ENCODE measurements around the gene AAK1.
"Not testable (repeated sequence)": the region's sequence is repeated elsewhere in the genome, so short reads cannot be mapped to it uniquely, and the experiment has no call there.

AAK1 gene

GRCh38 chr2:69625078-69625795, 18.3 kb downstream of the AAK1 start:
- DNase-seq = no peak

- DNase-seq = no peak
Observed at GRCh38 chr2:69624611-69625010, 18.9 kb downstream of the AAK1 start.

- no peak for DNase-seq
Observed at GRCh38 chr2:69624131-69624530, 19.4 kb downstream of the AAK1 start.

DNA sequence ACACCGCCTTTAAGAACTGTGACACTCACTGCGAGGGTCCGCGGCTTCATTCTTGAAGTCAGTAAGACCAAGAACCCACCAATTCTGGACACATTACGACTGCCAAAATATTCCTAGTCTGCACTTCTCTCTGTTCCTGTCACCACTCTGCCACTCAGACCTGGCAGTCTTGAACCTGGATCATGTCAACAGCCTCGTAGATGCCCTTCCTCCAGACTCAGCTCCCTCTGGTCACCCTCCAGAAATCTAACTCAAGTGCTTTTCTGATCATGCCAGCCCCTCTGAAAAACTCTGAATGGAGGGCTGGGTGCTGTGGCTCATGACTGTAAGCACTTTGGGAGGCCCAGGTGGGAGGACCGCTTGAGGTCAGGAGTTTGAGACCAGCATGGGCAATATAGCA, 20.3 kb downstream of the AAK1 start:
- DNase-seq = no peak

GRCh38 chr2:69622805-69623204, 20.7 kb downstream of the AAK1 start:
- DNase-seq = not testable (repeated sequence)

GRCh38 chr2:69622017-69622540, 21.5 kb downstream of the AAK1 start:
- not testable (repeated sequence) for DNase-seq

GRCh38 chr2:69621440-69621839, 22.1 kb downstream of the AAK1 start:
- DNase-seq = no peak

DNA sequence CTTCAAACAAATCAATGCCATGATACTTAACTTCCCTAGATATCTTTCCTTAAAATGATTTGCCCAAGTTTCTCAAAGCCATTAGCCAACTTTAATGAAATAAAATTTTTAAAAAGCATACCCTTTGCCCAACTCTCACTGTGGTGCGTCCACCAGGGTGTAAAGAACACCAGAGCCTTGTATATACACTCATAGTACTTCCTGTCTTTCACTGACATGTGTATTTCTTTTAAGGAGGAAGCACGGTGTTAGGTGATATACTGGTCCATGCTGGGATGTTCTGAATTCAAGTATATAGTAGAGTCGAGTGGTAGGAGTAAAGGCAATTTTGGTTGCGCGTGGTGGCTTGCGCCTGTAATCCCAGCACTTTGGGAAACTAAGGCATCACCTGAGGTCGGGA, 22.7 kb downstream of the AAK1 start:
- no peak for DNase-seq

DNA sequence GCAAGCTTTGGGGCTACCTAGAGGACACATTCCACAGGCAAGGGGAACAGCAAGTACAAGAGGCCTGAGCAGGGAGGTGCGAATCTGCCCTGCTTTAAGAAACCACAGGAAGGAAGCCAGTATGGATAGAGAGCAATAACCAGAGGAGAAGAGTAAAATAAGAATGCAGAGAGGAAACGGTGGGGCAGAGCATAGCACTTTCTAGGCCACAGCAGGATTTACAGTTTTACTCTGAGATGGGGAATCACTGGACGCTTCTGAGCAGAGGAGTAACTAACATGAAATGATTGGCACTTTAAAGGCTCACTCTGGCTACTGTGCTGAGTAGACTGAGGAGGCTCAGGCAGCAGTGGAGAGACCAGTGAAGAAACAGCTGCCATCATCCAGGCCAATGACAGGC, 23.8 kb downstream of the AAK1 start:
- DNase-seq = peak; percentile 31

- no peak for DNase-seq
Observed at GRCh38 chr2:69618362-69618761, 25.2 kb downstream of the AAK1 start.

- no peak for DNase-seq
Observed at GRCh38 chr2:69617744-69618143, 25.8 kb downstream of the AAK1 start.

- no peak for DNase-seq
Observed at GRCh38 chr2:69616755-69617154, 26.8 kb downstream of the AAK1 start.

DNA sequence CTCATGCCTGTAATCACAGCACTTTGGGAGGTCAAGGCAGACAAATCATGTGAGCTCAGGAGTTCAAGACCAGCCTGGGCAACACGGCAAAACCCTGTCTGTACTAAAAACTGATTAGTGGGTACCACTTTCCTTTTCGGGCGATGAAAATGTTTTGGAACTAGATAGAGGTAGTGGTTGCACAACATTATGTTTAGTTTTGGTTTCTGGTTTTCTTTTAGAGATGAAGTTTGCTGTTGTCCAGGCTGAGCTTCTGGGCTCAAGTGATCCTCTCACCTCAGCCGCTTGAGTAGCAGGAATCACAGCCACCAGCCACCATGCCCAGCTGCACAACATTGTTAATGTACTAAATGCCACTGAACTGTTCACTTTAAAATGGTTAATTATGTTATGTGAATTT, 27.6 kb downstream of the AAK1 start:
- DNase-seq = no peak

GRCh38 chr2:69615078-69615625, 28.4 kb downstream of the AAK1 start:
- no peak for DNase-seq

DNA sequence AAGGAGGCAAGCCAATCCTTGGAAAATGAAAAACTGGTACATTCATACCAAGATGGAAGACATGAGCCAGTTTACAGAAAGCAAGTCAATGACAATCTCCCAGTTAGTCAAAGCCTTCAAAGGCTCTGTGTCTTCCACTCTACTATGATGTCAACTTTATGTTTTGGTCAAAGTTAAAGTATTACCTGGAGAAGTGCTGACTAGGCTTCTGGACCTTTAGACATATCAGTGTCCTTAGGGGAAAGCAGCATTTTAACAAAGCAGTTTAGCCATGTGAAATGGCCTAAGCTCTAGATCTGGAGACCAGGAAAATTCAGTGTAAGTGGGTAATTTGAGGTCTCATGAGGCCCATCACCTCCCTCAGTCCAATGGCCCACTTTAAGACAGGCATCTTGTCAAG, 30.8 kb downstream of the AAK1 start:
- no peak for DNase-seq

- DNase-seq = no peak
Observed at GRCh38 chr2:69612200-69612599, 31.3 kb downstream of the AAK1 start.

DNA sequence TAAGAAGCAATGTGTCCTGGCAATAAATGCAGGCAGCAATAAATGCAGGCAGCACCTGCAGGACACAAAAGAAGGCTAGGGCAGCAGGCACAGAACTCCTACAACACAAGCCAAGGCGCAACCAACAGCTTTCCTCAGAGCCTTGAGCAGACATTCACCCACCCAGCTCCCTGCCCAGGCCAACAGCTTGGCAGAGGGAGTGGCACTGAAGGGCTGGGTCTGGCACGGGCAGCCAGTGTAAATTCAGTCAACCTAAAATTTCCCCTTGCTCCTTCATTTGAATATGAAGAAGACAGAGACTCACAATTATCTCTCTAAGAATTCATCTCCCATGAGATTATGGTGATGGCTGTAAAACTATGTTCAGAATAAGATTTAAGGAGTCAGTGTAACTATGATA, 35.4 kb downstream of the AAK1 start:
- no peak for DNase-seq

DNA sequence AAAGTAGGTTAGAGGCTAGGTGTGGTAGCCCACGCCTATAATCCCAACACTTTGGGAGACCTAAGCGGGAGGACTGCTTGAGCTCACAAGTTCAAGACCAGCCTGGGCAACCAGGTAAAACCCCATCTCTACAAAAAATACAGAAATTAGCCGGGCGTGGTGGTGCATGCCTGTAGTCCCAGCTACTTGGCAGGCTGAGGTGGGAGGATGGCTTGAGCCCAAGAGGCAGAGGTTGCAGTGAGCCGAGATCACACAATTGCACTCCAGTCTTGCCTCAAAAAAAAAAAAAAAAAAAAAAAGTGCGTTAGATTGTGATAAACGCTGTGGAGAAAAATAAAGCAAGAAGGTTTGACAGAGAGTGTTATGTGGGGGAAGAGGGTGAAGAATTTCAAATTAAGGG, 36.8 kb downstream of the AAK1 start:
- not testable (repeated sequence) for DNase-seq

DNA sequence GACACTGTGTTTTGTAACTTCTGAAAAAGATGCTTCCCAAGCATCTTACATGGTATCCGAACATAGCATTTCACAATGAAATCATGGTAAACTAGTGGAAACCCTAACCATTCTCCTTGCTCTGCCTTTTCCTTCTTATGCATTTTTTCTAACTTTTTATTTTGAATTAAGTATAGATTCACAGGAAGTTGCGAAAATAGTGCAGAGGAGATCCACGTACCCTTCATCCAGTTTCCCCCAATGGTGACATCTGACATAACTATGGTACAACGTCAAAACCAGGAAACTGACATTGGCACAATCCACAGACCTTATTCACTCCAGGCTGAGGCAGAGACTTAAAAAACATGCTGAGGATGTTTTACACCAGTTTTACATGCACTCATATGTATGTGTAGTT, 38.3 kb downstream of the AAK1 start:
- no peak for DNase-seq

DNA sequence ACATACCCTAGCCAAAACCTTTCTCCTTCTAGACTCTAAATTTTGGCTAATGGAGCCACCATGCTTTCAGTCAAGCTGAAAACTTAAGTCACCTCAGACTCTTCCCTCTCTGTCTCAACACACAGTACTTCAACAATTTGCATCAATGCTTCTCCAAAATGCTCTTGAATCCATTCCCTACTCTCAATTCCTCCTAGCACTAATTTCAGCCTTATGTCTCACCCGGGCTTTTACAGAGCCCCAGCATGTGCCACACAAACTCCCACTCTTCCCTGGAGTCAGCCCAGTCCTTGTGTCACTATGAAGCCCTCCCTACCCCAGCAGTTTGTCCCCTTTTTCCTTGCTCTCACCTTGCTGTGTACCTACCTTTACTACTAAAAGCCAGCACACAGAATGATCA, 38.7 kb downstream of the AAK1 start:
- DNase-seq = no peak

- DNase-seq = no peak
Observed at GRCh38 chr2:69604026-69604678, 39.4 kb downstream of the AAK1 start.

DNA sequence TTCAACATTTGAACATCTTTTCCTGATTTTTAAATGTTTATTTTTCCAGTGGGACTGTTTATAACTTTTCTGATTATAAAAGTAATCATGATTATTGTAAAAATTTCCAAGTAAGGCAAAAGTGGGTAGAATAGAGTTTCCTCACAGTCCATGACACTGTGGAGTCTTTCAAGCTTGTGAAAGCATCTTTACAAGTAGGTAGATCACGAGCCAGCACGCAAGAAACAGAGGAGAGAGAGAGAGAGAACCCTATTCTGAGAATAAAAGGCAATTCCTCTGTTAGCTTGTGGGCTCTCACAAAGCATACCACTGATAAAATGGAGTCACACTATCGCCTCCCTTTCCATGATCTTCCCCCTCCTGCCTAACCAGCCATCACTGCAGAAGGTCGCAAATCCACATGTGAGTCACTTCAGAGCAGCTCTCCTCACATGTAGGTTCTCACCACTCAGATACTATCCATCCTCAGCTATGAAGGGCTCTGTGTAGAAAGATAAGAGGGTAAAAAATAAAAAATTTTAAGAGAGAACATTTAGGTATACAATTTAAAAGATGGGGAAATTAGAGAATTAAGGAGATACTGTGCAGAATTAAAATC, 40.3 kb downstream of the AAK1 start:
- no peak for DNase-seq

DNA sequence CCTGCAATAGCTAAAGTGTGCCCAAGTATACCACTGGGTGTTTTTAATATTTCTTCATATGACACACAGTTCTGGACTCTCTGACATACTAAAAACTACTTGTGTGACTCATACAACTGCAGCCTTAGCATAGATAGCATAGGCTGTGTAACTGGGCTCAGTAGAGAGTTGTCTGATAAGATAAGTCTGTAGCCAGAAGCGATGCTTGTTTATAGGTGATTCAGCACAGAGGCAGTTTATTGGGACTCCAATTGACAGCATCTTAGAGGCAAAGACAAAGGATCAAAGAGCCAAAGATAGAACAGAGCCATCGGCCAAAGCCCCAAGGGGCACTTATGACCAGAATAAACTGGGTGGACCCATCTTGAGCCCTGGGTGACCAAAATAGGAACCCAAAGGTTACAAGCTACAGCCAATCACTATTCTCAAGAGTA, 42.3 kb downstream of the AAK1 start:
- no peak for DNase-seq
